ENCODE results near the gene DCP1A. TPM values are rescaled to one million over a fixed set of nuclear protein-coding genes. Genes with fewer than 3 reads are reported as not detected.
"Not testable (repeated sequence)": the region's sequence is repeated elsewhere in the genome, so short reads cannot be mapped to it uniquely, and the experiment has no call there.

The DCP1A gene
- total and polyA plus RNA-seq, 4 donors: 3.5 to 11.3 (median 8.2) TPM

DNA sequence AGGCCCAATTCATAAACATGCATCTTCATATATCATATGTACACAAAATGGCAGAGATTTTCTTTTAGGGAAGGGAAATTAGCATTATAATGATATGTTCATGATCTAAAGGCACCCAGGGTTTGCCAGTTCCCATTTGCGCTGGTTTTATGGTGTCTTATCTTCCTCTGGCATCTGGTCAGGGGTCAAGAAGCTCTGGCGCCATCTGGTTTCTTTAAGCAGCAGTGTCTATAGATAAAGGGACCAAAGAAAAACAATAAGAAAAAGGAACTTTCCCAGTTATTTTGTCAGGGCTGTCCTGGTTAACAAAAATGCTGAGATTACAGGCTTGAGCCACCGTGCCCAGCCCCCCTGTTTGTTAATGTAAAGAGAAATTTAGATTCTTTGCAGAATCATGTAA is 3.3 kb upstream of the DCP1A start:
- peaks cover 0 to 14% (median under 1%) of the 10 kb centered on the region in 4 donors for H3K4me1 ChIP-seq (ENCODE audit: control insufficient read depth in 4 of 4, insufficient read depth in 4 of 4, low read length in 3 of 4)
- no peaks in the 10 kb centered on the region for H3K9me3 ChIP-seq (ENCODE audit: control insufficient read depth in 4 of 4, low read length in 3 of 4)
- H3K9ac ChIP-seq (ENCODE audit: low read depth in 1 of 2, low read length in 2 of 2): no peak overlapping the region
- TF ChIP-seq EGR1 (IDR thresholded peaks at IDR 0.05; ENCODE audit: low read depth in 2 of 2): no peak
- TF ChIP-seq RXRA (IDR thresholded peaks at IDR 0.05): no peak
- no peak for TF ChIP-seq HNF4A (conservative IDR thresholded peaks at IDR 0.05)
- no peak for TF ChIP-seq GABPA (IDR thresholded peaks at IDR 0.05 in 1 of 2, conservative IDR thresholded peaks at IDR 0.05 in 1 of 2)
- no peak for TF ChIP-seq NR2F2 (IDR thresholded peaks at IDR 0.05)
- TF ChIP-seq, protein P1, sequence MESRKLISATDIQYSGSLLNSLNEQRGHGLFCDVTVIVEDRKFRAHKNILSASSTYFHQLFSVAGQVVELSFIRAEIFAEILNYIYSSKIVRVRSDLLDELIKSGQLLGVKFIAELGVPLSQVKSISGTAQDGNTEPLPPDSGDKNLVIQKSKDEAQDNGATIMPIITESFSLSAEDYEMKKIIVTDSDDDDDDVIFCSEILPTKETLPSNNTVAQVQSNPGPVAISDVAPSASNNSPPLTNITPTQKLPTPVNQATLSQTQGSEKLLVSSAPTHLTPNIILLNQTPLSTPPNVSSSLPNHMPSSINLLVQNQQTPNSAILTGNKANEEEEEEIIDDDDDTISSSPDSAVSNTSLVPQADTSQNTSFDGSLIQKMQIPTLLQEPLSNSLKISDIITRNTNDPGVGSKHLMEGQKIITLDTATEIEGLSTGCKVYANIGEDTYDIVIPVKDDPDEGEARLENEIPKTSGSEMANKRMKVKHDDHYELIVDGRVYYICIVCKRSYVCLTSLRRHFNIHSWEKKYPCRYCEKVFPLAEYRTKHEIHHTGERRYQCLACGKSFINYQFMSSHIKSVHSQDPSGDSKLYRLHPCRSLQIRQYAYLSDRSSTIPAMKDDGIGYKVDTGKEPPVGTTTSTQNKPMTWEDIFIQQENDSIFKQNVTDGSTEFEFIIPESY (IDR thresholded peaks at IDR 0.05): no peak
- TF ChIP-seq HNF4G (IDR thresholded peaks at IDR 0.05): no peak
- no peak for TF ChIP-seq RAD21 (IDR thresholded peaks at IDR 0.05)
- no peak for TF ChIP-seq SP1 (IDR thresholded peaks at IDR 0.05)
- TF ChIP-seq, protein P2, sequence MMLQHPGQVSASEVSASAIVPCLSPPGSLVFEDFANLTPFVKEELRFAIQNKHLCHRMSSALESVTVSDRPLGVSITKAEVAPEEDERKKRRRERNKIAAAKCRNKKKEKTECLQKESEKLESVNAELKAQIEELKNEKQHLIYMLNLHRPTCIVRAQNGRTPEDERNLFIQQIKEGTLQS (IDR thresholded peaks at IDR 0.05): no peak
- no peak for DNase-seq (ENCODE audit: low spot score)
- no peak overlapping the region for H3K27ac ChIP-seq (ENCODE audit: low read depth in 1 of 2, low read length in 2 of 2)
- H3K4me3 ChIP-seq (ENCODE audit: low read depth in 1 of 3, low read length in 3 of 3): no peak overlapping the region
- H3K36me3 ChIP-seq (ENCODE audit: control insufficient read depth in 4 of 4, insufficient read depth in 3 of 4, low read depth in 1 of 4, low read length in 3 of 4): no peaks in the 10 kb centered on the region
- no peaks in the 10 kb centered on the region for H3K27me3 ChIP-seq (ENCODE audit: control insufficient read depth in 4 of 4, insufficient read depth in 4 of 4, low read length in 3 of 4)
- 40% methylated on average over 3 of the region's 3 CpGs for WGBS

DNA sequence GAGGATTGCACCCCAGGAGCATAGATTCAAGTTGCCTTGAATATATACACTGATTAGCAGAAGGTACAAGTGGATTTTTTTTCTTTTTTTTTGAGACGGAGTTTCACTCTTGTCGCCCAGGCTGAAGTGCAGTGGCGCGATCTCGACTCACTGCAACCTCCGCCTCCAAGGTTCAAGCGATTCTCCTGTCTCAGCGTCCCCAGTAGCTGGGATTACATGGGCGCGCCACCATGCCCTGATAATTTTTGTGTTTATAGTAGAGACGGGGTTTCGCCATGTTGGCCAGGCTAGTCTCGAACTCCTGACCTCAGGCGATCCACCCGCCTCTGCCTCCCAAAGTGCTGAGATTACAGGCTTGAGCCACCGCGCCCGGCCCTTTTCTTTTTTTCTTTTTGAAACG is 775 bp upstream of the DCP1A start:
- 86% methylated on average over 19 of the region's 19 CpGs for WGBS
- H3K36me3 ChIP-seq (ENCODE audit: control insufficient read depth in 4 of 4, insufficient read depth in 3 of 4, low read depth in 1 of 4, low read length in 3 of 4); H3K27me3 ChIP-seq (ENCODE audit: control insufficient read depth in 4 of 4, insufficient read depth in 4 of 4, low read length in 3 of 4); H3K9me3 ChIP-seq (ENCODE audit: control insufficient read depth in 4 of 4, low read length in 3 of 4); DNase-seq (ENCODE audit: low spot score): not testable (repeated sequence)
- Histone ChIP-seq H3K4me3 (ENCODE audit: low read depth in 1 of 3, low read length in 3 of 3) (peak overlapping the region; percentile 69 to 89 (median 79)), H3K4me1 (ENCODE audit: control insufficient read depth in 4 of 4, insufficient read depth in 4 of 4, low read length in 3 of 4) (peaks cover 0 to 15% (median 4%) of the 10 kb centered on the region in 4 donors), H3K9ac (ENCODE audit: low read depth in 1 of 2, low read length in 2 of 2) (peak overlapping the region; percentile 89 to 95), H3K27ac (ENCODE audit: low read depth in 1 of 2, low read length in 2 of 2) (peak overlapping the region; percentile 94 to 96)

DNA sequence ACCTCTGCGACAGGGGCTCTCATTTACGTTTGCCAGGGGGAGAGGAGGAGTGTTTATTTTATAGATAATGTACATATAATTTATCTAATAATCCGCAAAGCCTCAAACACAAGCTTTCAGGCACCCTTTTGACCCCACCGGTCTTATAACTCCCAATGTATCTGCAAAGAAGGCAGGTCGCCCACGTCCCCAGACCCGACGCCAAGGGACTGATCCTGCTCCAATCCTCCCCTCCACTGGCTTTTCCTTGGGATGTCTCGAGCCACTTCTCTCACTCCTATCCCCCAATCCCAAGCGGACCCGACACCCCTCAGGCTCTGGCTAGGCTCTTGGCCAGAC is 452 bp downstream of the DCP1A start:
- Histone ChIP-seq H3K4me3 (ENCODE audit: low read depth in 1 of 3, low read length in 3 of 3) (peak overlapping the region; percentile 79 to 98 (median 89)), H3K36me3 (ENCODE audit: control insufficient read depth in 4 of 4, insufficient read depth in 3 of 4, low read depth in 1 of 4, low read length in 3 of 4) (peaks cover 0 to 8% (median under 1%) of the 10 kb centered on the region in 4 donors), H3K4me1 (ENCODE audit: control insufficient read depth in 4 of 4, insufficient read depth in 4 of 4, low read length in 3 of 4) (peaks cover 7 to 22% (median 11%) of the 10 kb centered on the region in 4 donors), H3K9me3 (ENCODE audit: control insufficient read depth in 4 of 4, low read length in 3 of 4) (no peaks in the 10 kb centered on the region), H3K27me3 (ENCODE audit: control insufficient read depth in 4 of 4, insufficient read depth in 4 of 4, low read length in 3 of 4) (no peaks in the 10 kb centered on the region), H3K27ac (ENCODE audit: low read depth in 1 of 2, low read length in 2 of 2) (peak overlapping the region; percentile 94 to 96), H3K9ac (ENCODE audit: low read depth in 1 of 2, low read length in 2 of 2) (peak overlapping the region; percentile 91 to 95)
- TF ChIP-seq TAF1 (conservative IDR thresholded peaks at IDR 0.05) (no peak), GABPA (IDR thresholded peaks at IDR 0.05 in 1 of 2, conservative IDR thresholded peaks at IDR 0.05 in 1 of 2) (no peak), NR2F2 (IDR thresholded peaks at IDR 0.05) (no peak), FOXA2 (IDR thresholded peaks at IDR 0.05) (no peak)
- TF ChIP-seq, protein P3, sequence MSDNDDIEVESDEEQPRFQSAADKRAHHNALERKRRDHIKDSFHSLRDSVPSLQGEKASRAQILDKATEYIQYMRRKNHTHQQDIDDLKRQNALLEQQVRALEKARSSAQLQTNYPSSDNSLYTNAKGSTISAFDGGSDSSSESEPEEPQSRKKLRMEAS (IDR thresholded peaks at IDR 0.05): no peak
- TF ChIP-seq, protein P1 (IDR thresholded peaks at IDR 0.05): no peak
- no peak for DNase-seq (ENCODE audit: low spot score)
- under 1% methylated on average over 11 of the region's 11 CpGs for WGBS

All from liver (tissue), 9 donors.